HUES64 (cell line): Measurements from ENCODE around the gene ZMIZ1.

Source experiments
- H3K27ac ChIP-seq: 2 replicates; pipeline ENCODE4 v1.7.0; 2013; ENCODE audit warnings: low read depth, low read length, inconsistent platforms
- H3K27me3 ChIP-seq: 2 replicates; pipeline ENCODE4 v1.6.1; 2013; ENCODE audit warnings: mild to moderate bottlenecking, low read length; ENCODE audit not compliant: insufficient read depth
- H3K36me3 ChIP-seq: 2 replicates; pipeline ENCODE4 v1.6.1; 2013; ENCODE audit warnings: mild to moderate bottlenecking, low read length; ENCODE audit not compliant: insufficient read depth
- H3K4me1 ChIP-seq: 2 replicates; pipeline ENCODE4 v1.6.1; 2013; ENCODE audit warnings: mild to moderate bottlenecking, low read length, moderate library complexity; ENCODE audit not compliant: insufficient read depth
- H3K4me3 ChIP-seq: 2 replicates; pipeline ENCODE4 v1.5.1; 2013; ENCODE audit warnings: mild to moderate bottlenecking, low read length, moderate library complexity
- H3K9ac ChIP-seq: 2 replicates; pipeline ENCODE4 v1.6.1; 2013; ENCODE audit warnings: mild to moderate bottlenecking, low read depth, low read length
- H3K9me3 ChIP-seq: 2 replicates; pipeline ENCODE4 v1.6.1; 2013; ENCODE audit warnings: low read depth, low read length; ENCODE audit not compliant: insufficient read depth
- WGBS: fragments of 150-250, 120-280 bp; methylation state at CpG from one replicate; pipeline ENCODE4 v1.1.7; 2013; ENCODE audit warnings: missing lambda C conversion rate; 5-methylcytosine and 5-hydroxymethylcytosine counted together

The ZMIZ1 gene

GRCh38 chr10:79070606-79071395 is 2.0 kb downstream of the ZMIZ1 start:
- H3K4me1 ChIP-seq: peaks cover 30% of the 10 kb centered on the region
- 1% methylated on average over 28 of the region's 32 CpGs for WGBS

GRCh38 chr10:79071396-79071923 is 2.7 kb downstream of the ZMIZ1 start:
- Histone ChIP-seq H3K9me3 (no peaks in the 10 kb centered on the region), H3K27ac (peak overlapping the region; percentile 72), H3K9ac (peak overlapping the region; percentile 69), H3K4me1 (peaks cover 30% of the 10 kb centered on the region), H3K4me3 (peak overlapping the region; percentile 85), H3K36me3 (no peaks in the 10 kb centered on the region), H3K27me3 (0 out of 2 replicates have a peak, but pooled peaks cover 4% of the 10 kb centered on the region)
- under 1% methylated on average over 18 of the region's 18 CpGs for WGBS

More at GRCh38 chr10:79070606-79071395, 2.0 kb downstream of the ZMIZ1 start:
- peak overlapping the region; percentile 85 for H3K4me3 ChIP-seq
- no peaks in the 10 kb centered on the region for H3K9me3 ChIP-seq
- H3K9ac ChIP-seq: peak overlapping the region; percentile 71
- H3K27me3 ChIP-seq: peaks cover 8% of the 10 kb centered on the region
- no peaks in the 10 kb centered on the region for H3K36me3 ChIP-seq
- peak overlapping the region; percentile 72 for H3K27ac ChIP-seq

- H3K9me3 ChIP-seq: no peaks in the 10 kb centered on the region
- H3K4me1 ChIP-seq: peaks cover 30% of the 10 kb centered on the region
- no peaks in the 10 kb centered on the region for H3K36me3 ChIP-seq
- peak overlapping the region; percentile 16 for H3K4me3 ChIP-seq
- WGBS: 30% methylated on average over 8 of the region's 8 CpGs
- H3K27ac ChIP-seq: no peak overlapping the region; the same call in 1 of the 2 replicates
- H3K9ac ChIP-seq: 0 out of 2 replicates have a peak overlapping the region, but pooled peaks have one; percentile 18
- H3K27me3 ChIP-seq: 0 out of 2 replicates have a peak, but pooled peaks cover 4% of the 10 kb centered on the region
These were observed 3.3 kb downstream of the ZMIZ1 start for GRCh38 chr10:79072041-79072441.

GRCh38 chr10:79072994-79073645 is 4.4 kb downstream of the ZMIZ1 start:
- peaks cover 35% of the 10 kb centered on the region for H3K4me1 ChIP-seq
- 94% methylated on average over 4 of the region's 4 CpGs for WGBS
- H3K9ac ChIP-seq: no peak overlapping the region
- no peaks in the 10 kb centered on the region for H3K36me3 ChIP-seq
- no peaks in the 10 kb centered on the region for H3K27me3 ChIP-seq
- no peak overlapping the region for H3K4me3 ChIP-seq
- H3K9me3 ChIP-seq: no peaks in the 10 kb centered on the region
- no peak overlapping the region for H3K27ac ChIP-seq

- Histone ChIP-seq H3K4me3 (no peak overlapping the region), H3K9ac (no peak overlapping the region), H3K27ac (no peak overlapping the region), H3K36me3 (no peaks in the 10 kb centered on the region), H3K27me3 (no peaks in the 10 kb centered on the region), H3K9me3 (no peaks in the 10 kb centered on the region), H3K4me1 (peaks cover 41% of the 10 kb centered on the region)
- WGBS: 92% methylated on average over 15 of the region's 15 CpGs
These were observed 5.1 kb downstream of the ZMIZ1 start for GRCh38 chr10:79073784-79074432.

- H3K27ac ChIP-seq: no peak overlapping the region
- WGBS: 77% methylated on average over 4 of the region's 4 CpGs
These were observed 6.0 kb downstream of the ZMIZ1 start for GRCh38 chr10:79074732-79075131.

GRCh38 chr10:79075418-79075817 is 6.7 kb downstream of the ZMIZ1 start:
- 89% methylated on average over 3 of the region's 3 CpGs for WGBS

More at GRCh38 chr10:79074732-79075131, 6.0 kb downstream of the ZMIZ1 start:
- H3K36me3 ChIP-seq: no peaks in the 10 kb centered on the region
- no peak overlapping the region for H3K9ac ChIP-seq
- H3K4me3 ChIP-seq: no peak overlapping the region
- no peaks in the 10 kb centered on the region for H3K27me3 ChIP-seq
- H3K9me3 ChIP-seq: no peaks in the 10 kb centered on the region
- H3K4me1 ChIP-seq: peaks cover 49% of the 10 kb centered on the region

GRCh38 chr10:79077488-79078173 is 8.9 kb downstream of the ZMIZ1 start:
- Histone ChIP-seq H3K27ac (no peak overlapping the region), H3K9me3 (no peaks in the 10 kb centered on the region), H3K4me3 (no peak overlapping the region), H3K4me1 (peaks cover 49% of the 10 kb centered on the region), H3K9ac (no peak overlapping the region), H3K27me3 (no peaks in the 10 kb centered on the region), H3K36me3 (no peaks in the 10 kb centered on the region)
- 82% methylated on average over 7 of the region's 10 CpGs for WGBS

More at GRCh38 chr10:79075418-79075817, 6.7 kb downstream of the ZMIZ1 start:
- H3K9ac ChIP-seq: no peak overlapping the region
- no peaks in the 10 kb centered on the region for H3K36me3 ChIP-seq
- H3K9me3 ChIP-seq: no peaks in the 10 kb centered on the region
- H3K27me3 ChIP-seq: no peaks in the 10 kb centered on the region
- H3K27ac ChIP-seq: no peak overlapping the region
- peaks cover 51% of the 10 kb centered on the region for H3K4me1 ChIP-seq
- no peak overlapping the region for H3K4me3 ChIP-seq

GRCh38 chr10:79078367-79079053 is 9.7 kb downstream of the ZMIZ1 start:
- H3K27ac ChIP-seq: no peak overlapping the region
- H3K36me3 ChIP-seq: no peaks in the 10 kb centered on the region
- peaks cover 42% of the 10 kb centered on the region for H3K4me1 ChIP-seq
- WGBS: 82% methylated on average over 7 of the region's 8 CpGs
- no peak overlapping the region for H3K4me3 ChIP-seq
- no peaks in the 10 kb centered on the region for H3K9me3 ChIP-seq
- H3K27me3 ChIP-seq: no peaks in the 10 kb centered on the region
- H3K9ac ChIP-seq: no peak overlapping the region

- H3K27ac ChIP-seq: no peak overlapping the region
- H3K27me3 ChIP-seq: no peaks in the 10 kb centered on the region
- H3K9me3 ChIP-seq: no peaks in the 10 kb centered on the region
- no peak overlapping the region for H3K9ac ChIP-seq
- H3K4me3 ChIP-seq: no peak overlapping the region
- H3K4me1 ChIP-seq: peaks cover 47% of the 10 kb centered on the region
- H3K36me3 ChIP-seq: no peaks in the 10 kb centered on the region
- WGBS: 84% methylated on average over 1 of the region's 1 CpG
These were observed 10.3 kb downstream of the ZMIZ1 start for GRCh38 chr10:79079054-79079397.
